OCI-LY7 (cell line): ENCODE measurements around the gene FOXP1. TPM values are rescaled to one million over a fixed set of nuclear protein-coding genes. Genes with fewer than 3 reads are reported as not detected.

Source experiments
- BruUV-seq: library from RNA; stranded (reverse); fragments of 400-500 nt; replicated peaks from 2 replicates; lab custom pipeline; 2021; lab: Mats Ljungman, UMichigan
- CTCF ChIA-PET: fragments of 300-600 bp; sonication (Branson Sonifier 250); formaldehyde crosslinking; loops from one replicate; lab custom pipeline; 2022; ENCODE audit warnings: antibody characterized with exemption; ENCODE audit not compliant: unreplicated experiment; lab: Charles Lee
- POLR2A ChIA-PET: fragments of 300-600 bp; sonication (Branson Sonifier 250); formaldehyde crosslinking; loops from one replicate; lab custom pipeline; 2022; ENCODE audit warnings: antibody characterized with exemption; lab: Charles Lee
- DNase-seq: peaks from one replicate; pipeline ENCODE4 v3.0.0-alpha.2; 2015; ENCODE audit warnings: low spot score
- H2AFZ ChIP-seq: fragments of 200-600 bp; sonication (generic), shearing (Covaris generic); 2 replicates; pipeline ENCODE4 v1.6.1; 2014; ENCODE audit warnings: mild to moderate bottlenecking, antibody characterized with exemption, low read length, moderate library complexity
- H3K27ac ChIP-seq: fragments of 200-600 bp; sonication (generic); 2 replicates; pipeline ENCODE4 v1.5.1; 2014; ENCODE audit warnings: mixed run types, low read depth, mild to moderate bottlenecking, moderate library complexity, low read length, inconsistent platforms; ENCODE audit not compliant: poor library complexity, severe bottlenecking
- H3K36me3 ChIP-seq: fragments of 200-600 bp; sonication (generic); 2 replicates; pipeline ENCODE4 v1.6.1; 2014; ENCODE audit warnings: mild to moderate bottlenecking, antibody characterized with exemption, low read length, moderate library complexity, mixed read lengths; ENCODE audit not compliant: insufficient read depth
- H3K4me1 ChIP-seq: fragments of 200-600 bp; sonication (generic); 2 replicates; pipeline ENCODE4 v1.5.1; 2014; ENCODE audit warnings: mild to moderate bottlenecking, low read length; ENCODE audit not compliant: insufficient read depth, poor library complexity, severe bottlenecking
- H3K4me2 ChIP-seq: fragments of 200-600 bp; sonication (generic); 2 replicates; pipeline ENCODE4 v1.6.1; 2014; ENCODE audit warnings: mild to moderate bottlenecking, low read length
- H3K4me3 ChIP-seq: fragments of 200-600 bp; sonication (generic); 2 replicates; pipeline ENCODE4 v1.5.1; 2014; ENCODE audit warnings: mild to moderate bottlenecking, low read depth, low read length; ENCODE audit not compliant: poor library complexity, severe bottlenecking
- H3K79me2 ChIP-seq: fragments of 200-600 bp; sonication (generic); 2 replicates; pipeline ENCODE4 v1.6.1; 2016; ENCODE audit warnings: low read depth, mild to moderate bottlenecking, low read length, moderate library complexity, mixed read lengths; ENCODE audit not compliant: insufficient read depth
- H3K9me2 ChIP-seq: fragments of 200-600 bp; sonication (generic); 2 replicates; pipeline ENCODE4 v1.6.1; 2016; ENCODE audit warnings: mild to moderate bottlenecking, low read length, mixed read lengths; ENCODE audit not compliant: insufficient read depth
- H3K9me3 ChIP-seq: fragments of 200-600 bp; sonication (generic); 2 replicates; pipeline ENCODE4 v1.6.1; 2014; ENCODE audit warnings: mild to moderate bottlenecking, mixed run types, low read length, mixed read lengths
- H4K20me1 ChIP-seq: fragments of 200-600 bp; sonication (generic); 2 replicates; pipeline ENCODE4 v1.6.1; 2014; ENCODE audit warnings: mild to moderate bottlenecking, antibody characterized with exemption, low read length, moderate library complexity, mixed read lengths; ENCODE audit not compliant: insufficient read depth
- EZH2phosphoT487 ChIP-seq: fragments of 200-600 bp; sonication (generic); IDR thresholded peaks from 2 replicates; pipeline ENCODE4 v1.6.1; 2018; ENCODE audit warnings: low read depth, borderline replicate concordance, mild to moderate bottlenecking, mixed run types, antibody characterized with exemption, low read length, moderate library complexity, mixed read lengths
- intact Hi-C: fragments of 100-400 bp; cut with micrococcal nuclease; formaldehyde crosslinking; loops from one replicate; pipeline ENCODE4 v1.10.0; 2022; ENCODE audit not compliant: unreplicated experiment
- total RNA-seq, 2 experiments: library from RNA; depleted of rRNA in 1 of 2; stranded (reverse); fragments of >200 nt in 1 of 2; shearing (Covaris generic) in 1 of 2; gene quantifications; 2 replicates each; pipeline ENCODE4 v1.2.3, GENCODE V29; 2014 to 2022
- TF ChIP-seq, protein P1 (sequence below): fragments of 200-600 bp; sonication (generic); conservative IDR thresholded peaks from 2 replicates; pipeline ENCODE4 v1.5.1; 2014; ENCODE audit warnings: mild to moderate bottlenecking, antibody characterized with exemption, low read length, moderate library complexity, mixed read lengths

FOXP1 gene
- total RNA-seq, 2 experiments from 2014 or later = 87.3 to 151 TPM

DNA sequence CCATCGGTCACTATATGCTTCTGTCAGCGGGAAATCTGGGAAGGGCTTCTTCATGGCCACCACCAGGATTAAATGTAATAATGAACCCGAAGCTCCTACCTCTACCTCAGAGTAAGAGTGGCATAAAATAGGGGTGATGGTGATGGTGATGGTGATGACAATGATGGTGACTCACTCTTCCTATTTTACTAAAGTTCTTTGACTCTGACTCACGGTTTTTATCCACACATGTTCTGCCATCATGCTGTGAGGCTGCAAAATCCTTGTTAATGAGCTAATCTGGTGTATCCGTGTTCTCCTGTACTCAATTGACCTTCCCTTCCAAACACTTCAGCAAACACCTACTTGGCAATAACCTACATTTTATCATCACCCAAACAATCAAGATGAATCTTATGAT, 18.3 kb upstream of the FOXP1 start:
- no peaks in the 10 kb centered on the region for H3K36me3 ChIP-seq

DNA sequence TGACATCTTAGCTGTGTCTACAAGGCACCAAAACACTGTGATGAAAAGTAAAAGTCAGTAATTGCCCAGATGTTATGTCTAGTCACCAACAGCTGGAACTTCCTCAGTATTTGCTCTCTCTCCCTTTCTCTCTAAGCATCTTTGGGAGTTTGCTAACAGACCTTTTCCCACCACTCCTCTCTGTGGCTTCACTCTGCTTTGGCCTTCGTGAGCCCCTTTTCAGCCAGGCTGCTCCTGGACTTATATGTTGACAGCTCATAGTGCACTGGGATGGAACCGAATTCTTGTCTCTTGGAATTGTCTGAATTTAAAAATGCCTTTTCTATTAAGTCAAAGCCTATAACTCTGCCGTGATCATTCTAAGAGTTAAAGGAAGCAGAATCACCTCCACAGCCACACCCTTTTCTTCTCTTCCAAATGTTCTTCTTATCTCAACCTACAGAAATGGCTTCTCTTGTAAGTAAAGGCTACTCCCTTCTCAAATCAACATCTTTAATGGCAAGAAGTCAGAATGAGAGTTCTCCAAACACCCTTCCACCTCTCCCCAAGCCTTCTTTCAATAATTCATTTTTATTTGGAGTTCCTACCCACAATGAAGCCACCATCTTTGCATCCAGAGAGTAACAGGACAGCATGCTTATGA, 17.2 kb upstream of the FOXP1 start:
- intact Hi-C loops = no loop called here
- CTCF ChIA-PET = no interaction called here

More for the DNA sequence above, 18.3 kb upstream of the FOXP1 start:
- BruUV-seq = no TSS peak
- no peaks in the 10 kb centered on the region for H3K79me2 ChIP-seq
- no peak overlapping the region for H3K4me2 ChIP-seq
- no peak for TF ChIP-seq EZH2phosphoT487
- TF ChIP-seq, protein P1, sequence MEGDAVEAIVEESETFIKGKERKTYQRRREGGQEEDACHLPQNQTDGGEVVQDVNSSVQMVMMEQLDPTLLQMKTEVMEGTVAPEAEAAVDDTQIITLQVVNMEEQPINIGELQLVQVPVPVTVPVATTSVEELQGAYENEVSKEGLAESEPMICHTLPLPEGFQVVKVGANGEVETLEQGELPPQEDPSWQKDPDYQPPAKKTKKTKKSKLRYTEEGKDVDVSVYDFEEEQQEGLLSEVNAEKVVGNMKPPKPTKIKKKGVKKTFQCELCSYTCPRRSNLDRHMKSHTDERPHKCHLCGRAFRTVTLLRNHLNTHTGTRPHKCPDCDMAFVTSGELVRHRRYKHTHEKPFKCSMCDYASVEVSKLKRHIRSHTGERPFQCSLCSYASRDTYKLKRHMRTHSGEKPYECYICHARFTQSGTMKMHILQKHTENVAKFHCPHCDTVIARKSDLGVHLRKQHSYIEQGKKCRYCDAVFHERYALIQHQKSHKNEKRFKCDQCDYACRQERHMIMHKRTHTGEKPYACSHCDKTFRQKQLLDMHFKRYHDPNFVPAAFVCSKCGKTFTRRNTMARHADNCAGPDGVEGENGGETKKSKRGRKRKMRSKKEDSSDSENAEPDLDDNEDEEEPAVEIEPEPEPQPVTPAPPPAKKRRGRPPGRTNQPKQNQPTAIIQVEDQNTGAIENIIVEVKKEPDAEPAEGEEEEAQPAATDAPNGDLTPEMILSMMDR = no peak
- H3K4me1 ChIP-seq = no peaks in the 10 kb centered on the region
- no peaks in the 10 kb centered on the region for H3K9me2 ChIP-seq
- no peaks in the 10 kb centered on the region for H4K20me1 ChIP-seq
- peaks cover 4% of the 10 kb centered on the region; the same call in 1 of the 2 replicates for H3K9me3 ChIP-seq
- no peak overlapping the region for H3K4me3 ChIP-seq
- no peak overlapping the region for H2AFZ ChIP-seq
- intact Hi-C loops = no loop called here
- POLR2A ChIA-PET = interaction anchor here (0.9 to 1.3 kb wide), 2 partner anchors 12 to 26 kb away, joined by 3 read pairs; no protein-coding TSS in a partner anchor
- CTCF ChIA-PET = no interaction called here
- H3K27ac ChIP-seq = no peak overlapping the region
- DNase-seq = no peak

More for the DNA sequence above, 17.2 kb upstream of the FOXP1 start:
- H3K36me3 ChIP-seq = no peaks in the 10 kb centered on the region
- H3K9me2 ChIP-seq = no peaks in the 10 kb centered on the region
- H3K9me3 ChIP-seq = no peaks in the 10 kb centered on the region
- no peak overlapping the region for H3K4me2 ChIP-seq
- no peak overlapping the region for H2AFZ ChIP-seq
- H3K79me2 ChIP-seq = no peaks in the 10 kb centered on the region
- H3K4me3 ChIP-seq = no peak overlapping the region
- no peaks in the 10 kb centered on the region for H4K20me1 ChIP-seq
- no peak for DNase-seq
- no peak for TF ChIP-seq EZH2phosphoT487
- TF ChIP-seq, protein P1 = no peak
- POLR2A ChIA-PET = interaction anchor here (0.6 to 2.1 kb wide), 5 partner anchors 10 to 1265 kb away, joined by 3 to 8 read pairs (median 4); no protein-coding TSS in a partner anchor
- no peak overlapping the region for H3K27ac ChIP-seq
- no peaks in the 10 kb centered on the region for H3K4me1 ChIP-seq
- no TSS peak for BruUV-seq
